ENCODE results near the gene SLC2A5.
"Not testable (repeated sequence)": the region's sequence is repeated elsewhere in the genome, so short reads cannot be mapped to it uniquely, and the experiment has no call there.

- TF ChIP-seq POLR2A, CTCF (IDR thresholded peaks at IDR 0.05): not testable (repeated sequence)
Observed at GRCh38 chr1:9093996-9094595, 24.7 kb upstream of the SLC2A5 start.

All from Peyer's patch (tissue), 4 donors.